Measurements from ENCODE around the gene CCL18.
"Not testable (repeated sequence)": the region's sequence is repeated elsewhere in the genome, so short reads cannot be mapped to it uniquely, and the experiment has no call there.

The CCL18 gene

GRCh38 chr17:36088670-36089338 is 24.7 kb downstream of the CCL18 start:
- no peak for TF ChIP-seq CTCF (conservative IDR thresholded peaks at IDR 0.05)
- H3K27ac ChIP-seq, result no peak overlapping the region

GRCh38 chr17:36089339-36089865 is 25.3 kb downstream of the CCL18 start:
- TF ChIP-seq CTCF (conservative IDR thresholded peaks at IDR 0.05), result no peak
- no peak overlapping the region for H3K27ac ChIP-seq

- H3K27ac ChIP-seq, result no peak within 1 kb of the TSS
- no peak for TF ChIP-seq CTCF (conservative IDR thresholded peaks at IDR 0.05)
Measured at GRCh38 chr17:36089888-36090836, 26.1 kb downstream of the CCL18 start, which contains the start of gene CCL3. Gene CCL3 (minus strand): TSS chr17:36090143. CDS start chr17:36090058, 85 bp downstream.

- no peak overlapping the region for H3K27ac ChIP-seq
- TF ChIP-seq CTCF (conservative IDR thresholded peaks at IDR 0.05), result no peak
Measured at GRCh38 chr17:36092230-36092629, 28.2 kb downstream of the CCL18 start.

GRCh38 chr17:36092715-36093114 is 28.6 kb downstream of the CCL18 start:
- H3K27ac ChIP-seq, result not testable (repeated sequence)

- H3K27ac ChIP-seq, result no peak overlapping the region
- TF ChIP-seq CTCF (conservative IDR thresholded peaks at IDR 0.05), result no peak
Measured at GRCh38 chr17:36094232-36094631, 30.2 kb downstream of the CCL18 start.

GRCh38 chr17:36094746-36095145 is 30.7 kb downstream of the CCL18 start:
- no peak overlapping the region for H3K27ac ChIP-seq
- no peak for TF ChIP-seq CTCF (conservative IDR thresholded peaks at IDR 0.05)
